ENCODE measurements around the gene CD180. TPM values are rescaled to one million over a fixed set of nuclear protein-coding genes. Genes with fewer than 3 reads are reported as not detected.

Gene CD180
- total RNA-seq, 1 experiment from 2014 or later, result not detected

DNA sequence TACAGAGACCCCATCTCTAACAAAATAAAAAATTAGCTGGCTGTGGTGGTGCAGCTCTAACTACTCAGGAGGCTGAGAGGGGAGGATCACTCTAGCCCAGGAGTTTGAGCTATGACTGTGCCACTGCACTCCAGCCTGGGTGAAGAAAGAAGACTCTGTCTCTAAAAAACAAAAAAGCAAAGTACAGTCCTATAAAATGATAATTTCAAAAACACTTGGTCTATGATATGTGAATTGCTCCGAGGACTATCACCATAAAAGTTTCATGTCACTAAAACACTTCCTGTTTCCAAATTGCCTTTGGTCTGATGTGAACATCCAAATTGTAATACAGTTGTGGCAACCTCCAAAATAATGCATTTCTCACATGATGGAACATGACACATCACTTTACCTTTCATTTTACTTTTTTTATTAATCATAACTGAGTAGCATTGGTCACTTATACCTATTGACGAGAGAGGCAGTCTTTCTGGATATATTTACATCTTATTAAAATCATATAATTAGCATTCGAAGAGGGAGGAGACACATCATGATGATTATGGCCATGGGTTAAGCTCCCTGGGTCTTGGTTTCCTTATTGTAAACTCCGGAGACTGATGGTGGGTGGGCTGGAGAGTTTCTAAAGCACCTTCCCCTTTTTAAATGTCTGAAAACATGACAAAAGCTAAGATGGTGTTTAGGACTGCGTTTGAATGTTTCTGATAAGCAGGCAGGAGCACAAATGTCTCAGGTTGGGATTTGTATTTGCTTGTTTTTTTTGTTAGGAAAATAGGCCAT is 25.8 kb upstream of the CD180 start:
- no peak for DNase-seq
- H3K4me3 ChIP-seq (ENCODE audit: insufficient read depth, low read depth, low read length), result no peak overlapping the region
- no peaks in the 10 kb centered on the region for H3K27me3 ChIP-seq (ENCODE audit: control insufficient read depth, insufficient read depth, low read length)
- no peaks in the 10 kb centered on the region for H3K36me3 ChIP-seq (replicated peaks; ENCODE audit: control insufficient read depth, insufficient read depth, low read length)

DNA sequence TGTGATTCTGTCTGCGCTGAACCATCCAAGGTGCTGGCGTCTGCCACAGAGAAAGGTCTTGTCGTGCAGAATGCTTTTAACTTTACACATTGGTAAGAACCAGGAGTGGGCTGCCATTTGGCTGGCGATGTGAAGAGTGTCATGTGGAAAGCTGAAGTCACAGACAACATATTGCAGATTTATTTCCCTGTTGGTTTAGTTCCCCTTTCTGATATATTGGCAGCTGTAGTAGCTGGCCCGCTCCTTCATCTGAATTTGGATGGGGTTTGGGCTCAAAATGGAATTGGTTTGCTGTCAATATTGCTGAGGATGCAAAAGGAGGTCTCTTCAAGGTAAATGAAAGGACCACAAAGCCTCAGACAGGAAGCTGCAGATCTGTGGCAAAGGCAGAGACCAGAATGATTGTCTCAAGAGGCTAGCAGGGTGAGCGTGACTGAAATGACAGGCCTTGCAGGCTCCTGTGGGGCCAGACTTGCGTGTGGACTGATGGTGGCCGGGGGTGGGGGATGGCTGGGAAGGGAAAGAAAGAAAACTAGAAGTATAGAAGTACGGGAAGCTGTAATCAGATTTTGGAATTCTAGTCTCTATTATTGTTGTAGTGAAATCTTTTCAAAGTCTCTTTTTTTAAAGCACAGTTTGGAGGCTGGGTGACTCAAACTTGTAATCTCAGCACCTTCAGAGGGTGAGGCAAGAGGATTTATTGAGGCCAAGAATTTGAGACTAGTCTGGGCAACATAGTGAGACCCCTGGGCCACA is 25.1 kb upstream of the CD180 start:
- no peak for DNase-seq
- Histone ChIP-seq H3K27me3 (ENCODE audit: control insufficient read depth, insufficient read depth, low read length) (no peaks in the 10 kb centered on the region), H3K4me3 (ENCODE audit: insufficient read depth, low read depth, low read length) (no peak overlapping the region), H3K36me3 (replicated peaks; ENCODE audit: control insufficient read depth, insufficient read depth, low read length) (no peaks in the 10 kb centered on the region)

DNA sequence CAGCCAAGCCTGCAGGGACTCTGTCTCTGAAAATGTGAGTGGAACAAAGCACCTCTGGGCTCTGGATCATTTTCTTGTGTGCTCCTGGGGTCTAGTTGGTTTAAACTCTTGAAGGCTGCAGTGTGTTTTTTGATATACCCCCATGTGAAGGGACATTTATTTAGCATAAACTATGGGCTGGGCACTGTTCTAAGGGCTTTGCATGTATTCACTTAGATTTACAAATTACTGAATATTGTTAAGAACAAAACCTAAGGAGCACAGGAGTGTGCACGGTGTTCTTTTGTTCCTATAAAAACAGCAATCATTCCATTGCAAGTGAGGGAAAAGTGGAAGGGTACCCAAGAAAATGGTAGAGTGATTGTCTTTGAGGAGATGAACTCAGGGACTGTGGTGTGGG is 20.0 kb upstream of the CD180 start:
- DNase-seq, result no peak
- H3K4me3 ChIP-seq (ENCODE audit: insufficient read depth, low read depth, low read length), result no peak overlapping the region
- no peaks in the 10 kb centered on the region for H3K27me3 ChIP-seq (ENCODE audit: control insufficient read depth, insufficient read depth, low read length)
- H3K36me3 ChIP-seq (replicated peaks; ENCODE audit: control insufficient read depth, insufficient read depth, low read length), result no peaks in the 10 kb centered on the region

DNA sequence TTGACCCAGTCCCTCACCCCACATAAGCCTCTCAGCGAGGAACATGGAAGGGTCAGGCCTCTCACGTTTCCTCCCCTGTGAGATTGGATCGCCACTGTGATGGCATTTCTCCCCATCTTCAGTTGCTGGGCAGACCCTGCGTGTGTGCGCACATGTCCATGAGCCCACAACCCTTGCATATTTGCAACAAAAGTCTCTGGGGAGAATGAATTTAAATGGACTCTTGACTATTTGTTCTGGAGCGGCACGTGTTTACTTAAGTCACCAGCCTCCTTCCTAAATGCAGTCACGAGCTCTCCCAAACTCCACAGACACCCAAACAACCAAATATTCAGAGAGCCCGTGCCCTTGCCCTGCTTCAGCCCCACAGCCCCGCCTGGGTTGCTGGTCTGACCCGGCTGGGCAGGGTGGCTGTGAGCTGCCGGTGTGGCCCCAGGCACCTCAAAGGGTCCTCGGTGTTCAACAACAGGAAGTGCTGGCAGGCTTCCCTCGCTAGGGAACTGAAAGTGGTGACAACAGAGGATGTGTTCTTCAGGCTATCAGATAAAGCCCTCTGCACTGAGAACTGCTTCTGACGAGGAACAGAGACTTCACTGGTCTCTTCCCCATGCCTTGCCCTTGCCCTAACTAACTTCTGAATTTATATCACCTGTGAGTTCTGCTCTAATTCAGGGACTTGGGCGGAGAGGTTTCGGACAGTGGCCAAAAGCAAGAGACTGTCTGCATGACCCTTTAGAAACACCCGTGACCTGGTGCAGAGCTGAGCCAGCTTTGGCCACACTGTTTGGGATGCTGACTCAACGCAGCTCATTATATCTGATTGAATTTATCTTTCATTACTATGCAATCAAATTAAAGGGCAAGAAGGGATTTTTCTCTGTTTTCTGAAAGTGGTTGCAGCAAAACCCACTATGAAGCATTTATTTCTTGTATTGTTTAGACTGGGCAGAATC is 19.2 kb upstream of the CD180 start:
- Histone ChIP-seq H3K36me3 (replicated peaks; ENCODE audit: control insufficient read depth, insufficient read depth, low read length) (no peaks in the 10 kb centered on the region), H3K4me3 (ENCODE audit: insufficient read depth, low read depth, low read length) (no peak overlapping the region), H3K27me3 (ENCODE audit: control insufficient read depth, insufficient read depth, low read length) (no peaks in the 10 kb centered on the region)
- DNase-seq, result no peak

DNA sequence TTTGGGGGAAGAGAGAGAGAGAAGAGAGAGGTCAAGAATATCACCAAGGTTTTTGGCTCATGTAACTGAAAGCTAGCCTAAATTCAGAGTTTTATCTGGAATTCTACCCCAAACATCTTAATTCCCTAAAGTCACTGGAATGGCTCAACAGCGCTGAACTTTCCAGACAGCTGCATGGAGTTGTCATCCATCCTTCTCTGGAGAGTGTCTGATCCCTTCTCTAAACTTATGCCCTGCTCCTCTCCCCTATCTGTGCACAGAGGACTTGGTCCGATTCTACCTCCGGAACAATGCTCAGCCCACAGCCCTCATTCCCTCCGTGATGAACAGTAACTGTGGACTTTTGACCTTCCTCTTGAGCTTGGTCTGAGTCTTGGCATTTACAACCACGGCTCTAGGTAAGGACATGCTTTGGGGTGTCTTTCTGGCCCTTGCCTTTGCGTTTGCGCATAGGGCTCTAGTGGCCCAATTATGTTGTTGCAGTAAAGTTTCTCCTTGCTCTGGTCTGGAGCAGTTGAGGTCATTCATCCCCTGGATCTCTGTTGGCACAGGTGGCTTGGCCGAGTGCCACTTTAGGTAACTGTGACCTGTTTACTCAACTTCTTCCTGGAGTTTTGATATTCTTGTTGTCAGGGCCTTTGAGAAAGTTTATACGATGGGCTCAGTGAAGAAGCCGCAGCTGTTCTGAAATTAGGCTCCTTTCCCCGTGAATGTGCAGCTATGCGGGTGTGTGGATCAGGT is 18.3 kb upstream of the CD180 start:
- no peak for DNase-seq
- Histone ChIP-seq H3K4me3 (ENCODE audit: insufficient read depth, low read depth, low read length) (no peak overlapping the region), H3K27me3 (ENCODE audit: control insufficient read depth, insufficient read depth, low read length) (no peaks in the 10 kb centered on the region), H3K36me3 (replicated peaks; ENCODE audit: control insufficient read depth, insufficient read depth, low read length) (no peaks in the 10 kb centered on the region)

DNA sequence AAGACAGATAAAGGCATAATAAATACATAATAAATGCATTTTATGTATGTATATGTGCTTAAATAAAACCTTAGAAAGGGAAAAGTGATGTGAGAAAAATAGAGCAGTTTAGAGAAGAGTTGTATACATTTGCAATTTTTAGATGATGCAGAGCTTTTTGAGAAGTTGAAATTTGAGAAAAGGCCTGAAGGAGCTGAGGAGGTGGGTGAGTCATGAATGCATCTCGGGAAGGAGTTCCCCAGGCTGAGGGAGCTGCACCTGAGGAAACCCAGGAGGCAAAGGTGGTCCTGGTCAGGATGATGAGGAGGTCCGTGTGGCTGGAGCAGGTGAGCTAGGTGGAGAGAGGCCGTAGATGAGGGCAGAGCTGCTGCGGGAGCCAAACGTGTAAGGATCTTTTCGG is 17.4 kb upstream of the CD180 start:
- H3K27me3 ChIP-seq (ENCODE audit: control insufficient read depth, insufficient read depth, low read length), result no peaks in the 10 kb centered on the region
- no peak overlapping the region for H3K4me3 ChIP-seq (ENCODE audit: insufficient read depth, low read depth, low read length)
- DNase-seq, result no peak
- H3K36me3 ChIP-seq (replicated peaks; ENCODE audit: control insufficient read depth, insufficient read depth, low read length), result no peaks in the 10 kb centered on the region

DNA sequence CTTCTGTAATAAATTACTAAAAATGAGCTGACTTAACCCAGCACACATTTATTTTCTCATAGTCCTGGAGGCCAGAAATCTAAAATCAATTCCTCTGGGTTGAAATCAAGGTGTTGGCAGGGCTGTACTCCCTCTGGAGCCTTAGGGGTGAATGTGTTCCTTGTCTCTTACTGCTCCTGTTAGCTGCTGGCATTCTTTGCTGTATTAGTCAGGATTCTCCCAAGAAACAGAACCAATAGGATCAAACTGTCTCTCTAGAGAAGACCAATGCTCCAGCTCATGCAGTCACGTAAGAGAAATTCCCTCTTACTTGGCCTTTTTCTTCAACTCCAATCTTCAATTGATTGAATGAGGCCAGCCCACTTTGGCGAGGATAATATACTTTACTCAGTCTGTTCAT is 15.3 kb upstream of the CD180 start:
- Histone ChIP-seq H3K36me3 (replicated peaks; ENCODE audit: control insufficient read depth, insufficient read depth, low read length) (no peaks in the 10 kb centered on the region), H3K4me3 (ENCODE audit: insufficient read depth, low read depth, low read length) (no peak overlapping the region), H3K27me3 (ENCODE audit: control insufficient read depth, insufficient read depth, low read length) (no peaks in the 10 kb centered on the region)
- no peak for DNase-seq

DNA sequence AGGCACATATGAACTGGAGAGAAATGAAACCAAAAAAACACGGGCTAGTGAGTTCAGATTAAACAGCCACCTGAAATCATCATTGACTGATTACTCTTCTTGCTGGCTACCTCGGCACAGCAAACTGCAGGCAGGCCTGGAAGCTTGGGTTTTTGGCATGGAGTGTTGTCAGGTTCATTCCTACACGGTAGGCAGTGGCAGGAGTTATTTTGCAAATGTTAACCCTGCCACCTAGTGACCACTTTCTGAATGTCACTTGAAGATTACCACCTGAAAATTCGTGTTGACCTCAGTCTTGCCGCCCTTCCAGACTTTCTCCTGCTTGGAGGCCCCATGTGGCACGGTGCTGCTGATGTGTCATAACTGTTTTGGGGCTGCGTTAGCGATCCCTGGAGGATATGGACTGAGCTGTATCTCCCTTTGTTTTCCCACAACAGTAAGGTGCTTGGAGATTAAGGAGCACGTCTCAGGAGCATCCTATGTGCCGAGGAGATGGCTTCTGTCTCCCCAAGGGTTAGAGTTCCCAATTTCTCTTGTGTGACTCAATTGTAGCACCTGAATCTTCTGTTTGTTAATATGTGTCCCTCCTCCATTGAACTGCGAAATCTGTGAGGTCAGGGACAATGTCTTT is 12.7 kb upstream of the CD180 start:
- Histone ChIP-seq H3K36me3 (replicated peaks; ENCODE audit: control insufficient read depth, insufficient read depth, low read length) (no peaks in the 10 kb centered on the region), H3K27me3 (ENCODE audit: control insufficient read depth, insufficient read depth, low read length) (no peaks in the 10 kb centered on the region), H3K4me3 (ENCODE audit: insufficient read depth, low read depth, low read length) (no peak overlapping the region)
- DNase-seq, result peak; percentile 86

DNA sequence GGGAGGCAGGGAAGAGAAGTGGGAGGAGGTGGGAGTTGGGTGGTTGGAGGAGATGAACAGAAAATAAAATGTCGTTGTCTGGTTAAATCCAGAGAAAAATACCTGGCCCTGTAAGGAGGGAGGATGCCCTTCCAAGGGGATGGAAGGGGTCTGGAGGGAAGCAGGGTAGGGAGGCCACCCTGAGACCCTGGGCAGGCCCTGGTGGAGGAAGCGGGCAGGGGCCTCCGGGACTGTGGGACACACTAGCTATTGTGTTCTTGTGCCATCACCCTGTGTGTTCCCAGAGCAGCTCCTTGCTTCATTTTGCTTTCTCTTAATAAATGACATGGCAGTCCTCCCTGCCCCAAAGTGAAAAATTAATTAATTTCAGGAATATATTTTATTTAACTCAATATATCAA is 11.8 kb upstream of the CD180 start:
- no peak for DNase-seq
- Histone ChIP-seq H3K36me3 (replicated peaks; ENCODE audit: control insufficient read depth, insufficient read depth, low read length) (no peaks in the 10 kb centered on the region), H3K27me3 (ENCODE audit: control insufficient read depth, insufficient read depth, low read length) (no peaks in the 10 kb centered on the region), H3K4me3 (ENCODE audit: insufficient read depth, low read depth, low read length) (no peak overlapping the region)

DNA sequence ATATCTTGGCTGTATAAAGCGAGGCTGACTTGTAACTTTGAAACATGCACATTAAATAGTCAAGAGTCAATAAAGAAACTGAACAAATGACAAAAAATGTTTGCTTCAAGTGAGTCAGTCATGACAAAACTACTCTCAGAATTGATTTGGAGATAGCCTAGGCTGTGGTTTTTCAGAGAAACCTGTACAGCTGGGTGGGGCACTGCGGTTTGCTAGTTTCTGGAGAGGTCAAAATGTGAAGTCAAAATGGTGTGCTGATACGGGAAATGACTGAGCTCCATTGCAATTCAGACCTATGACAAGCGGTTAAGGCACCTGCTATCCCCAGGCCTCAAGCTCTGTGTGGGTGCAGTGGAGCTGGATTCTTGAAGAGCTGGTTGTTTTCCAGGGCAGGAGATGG is 10.3 kb upstream of the CD180 start:
- Histone ChIP-seq H3K36me3 (replicated peaks; ENCODE audit: control insufficient read depth, insufficient read depth, low read length) (no peaks in the 10 kb centered on the region), H3K27me3 (ENCODE audit: control insufficient read depth, insufficient read depth, low read length) (no peaks in the 10 kb centered on the region), H3K4me3 (ENCODE audit: insufficient read depth, low read depth, low read length) (no peak overlapping the region)
- no peak for DNase-seq

DNA sequence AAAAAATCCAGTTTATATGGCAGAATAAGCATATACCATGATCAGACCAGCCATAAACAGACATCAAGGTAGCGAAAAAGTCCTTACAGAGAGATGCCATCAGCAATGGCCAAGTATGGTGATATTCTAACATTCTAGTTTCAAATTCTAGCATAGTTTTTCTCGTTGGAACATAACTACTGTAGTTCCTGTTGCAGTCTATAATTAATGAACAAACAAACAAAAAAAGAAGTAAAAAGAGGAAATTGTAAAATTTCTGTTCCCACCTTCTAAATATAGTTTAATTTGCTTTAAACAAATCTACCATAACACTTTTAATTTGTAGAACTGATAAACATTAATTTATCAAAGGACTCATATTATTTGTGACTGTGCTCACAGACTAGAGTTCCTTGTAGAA is 9.9 kb upstream of the CD180 start:
- no peak for DNase-seq
- Histone ChIP-seq H3K36me3 (replicated peaks; ENCODE audit: control insufficient read depth, insufficient read depth, low read length) (no peaks in the 10 kb centered on the region), H3K27me3 (ENCODE audit: control insufficient read depth, insufficient read depth, low read length) (no peaks in the 10 kb centered on the region), H3K4me3 (ENCODE audit: insufficient read depth, low read depth, low read length) (no peak overlapping the region)

DNA sequence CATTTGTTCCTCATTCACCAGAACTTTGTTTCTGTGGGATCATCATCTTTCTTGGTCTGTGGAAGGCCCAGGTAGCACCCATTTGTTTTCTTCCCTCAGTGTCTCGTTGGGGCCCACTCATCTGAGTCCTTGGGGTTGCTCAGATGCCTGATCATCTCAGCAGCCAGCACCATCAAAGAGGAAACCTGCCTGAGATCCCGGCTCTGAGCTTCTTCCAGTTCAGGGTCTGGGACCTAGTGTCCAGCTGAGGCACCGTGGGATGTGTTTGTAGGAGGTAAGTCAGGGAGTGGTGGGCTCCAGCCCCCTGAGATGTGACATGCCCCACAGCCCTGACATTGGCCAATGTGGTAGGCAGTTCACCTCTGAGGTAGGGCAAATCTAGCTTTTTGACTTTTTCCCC is 9.4 kb upstream of the CD180 start:
- no peak overlapping the region for H3K4me3 ChIP-seq (ENCODE audit: insufficient read depth, low read depth, low read length)
- no peaks in the 10 kb centered on the region for H3K36me3 ChIP-seq (replicated peaks; ENCODE audit: control insufficient read depth, insufficient read depth, low read length)
- H3K27me3 ChIP-seq (ENCODE audit: control insufficient read depth, insufficient read depth, low read length), result no peaks in the 10 kb centered on the region
- no peak for DNase-seq

DNA sequence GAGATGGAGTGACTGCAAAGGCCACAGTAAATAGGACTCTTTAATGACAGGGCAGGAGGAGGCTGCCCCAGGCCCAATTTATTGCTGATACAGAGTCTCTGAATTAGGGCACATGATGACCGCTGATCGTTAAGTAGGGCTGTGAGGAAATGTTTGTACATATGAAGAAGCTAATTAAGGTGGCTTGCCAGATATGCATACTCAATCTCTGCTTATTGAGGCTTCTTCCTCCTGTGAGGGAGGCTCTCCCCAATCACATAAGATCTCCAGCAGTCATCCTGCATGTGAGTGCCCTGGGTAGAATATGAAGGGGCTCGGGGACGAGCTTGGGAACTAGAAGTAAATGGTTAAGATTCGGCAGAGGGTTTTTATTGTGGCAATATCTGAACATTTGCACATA is 8.2 kb upstream of the CD180 start:
- DNase-seq, result no peak
- Histone ChIP-seq H3K27me3 (ENCODE audit: control insufficient read depth, insufficient read depth, low read length) (no peaks in the 10 kb centered on the region), H3K4me3 (ENCODE audit: insufficient read depth, low read depth, low read length) (no peak overlapping the region), H3K36me3 (replicated peaks; ENCODE audit: control insufficient read depth, insufficient read depth, low read length) (no peaks in the 10 kb centered on the region; the same call in 1 of the 2 replicates)

DNA sequence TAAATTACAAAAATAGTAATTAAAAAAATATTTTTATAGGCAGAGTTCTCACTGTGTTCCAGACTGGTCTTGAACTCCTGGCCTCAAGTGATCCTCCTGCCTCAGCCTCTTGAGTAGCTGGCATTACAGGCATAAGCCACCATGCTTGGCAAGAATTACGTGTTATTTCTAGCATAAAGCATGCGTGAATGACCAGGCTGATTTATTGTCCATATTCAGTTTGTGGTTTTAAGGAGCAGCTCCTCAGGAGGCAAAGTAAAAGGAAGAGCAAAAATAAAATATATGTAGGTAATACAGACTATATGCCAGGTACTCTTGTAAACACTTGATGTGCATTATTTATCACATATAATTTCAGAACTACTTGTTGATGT is 7.1 kb upstream of the CD180 start:
- H3K4me3 ChIP-seq (ENCODE audit: insufficient read depth, low read depth, low read length), result no peak overlapping the region
- DNase-seq, result no peak
- no peaks in the 10 kb centered on the region; the same call in 1 of the 2 replicates for H3K36me3 ChIP-seq (replicated peaks; ENCODE audit: control insufficient read depth, insufficient read depth, low read length)
- H3K27me3 ChIP-seq (ENCODE audit: control insufficient read depth, insufficient read depth, low read length), result no peaks in the 10 kb centered on the region
